ENCODE results near the gene EMID1. TPM values are rescaled to one million over a fixed set of nuclear protein-coding genes. Genes with fewer than 3 reads are reported as not detected.

The EMID1 gene
- total RNA-seq, 1 donor: under 0.01 TPM

GRCh38 chr22:29267858-29268510 lies 62.3 kb downstream of the EMID1 start, which contains the start of the genes EWSR1 and RHBDD3:
Gene EWSR1 (plus strand): TSS chr22:29268268. CDS start chr22:29268337, 69 bp downstream.
Gene RHBDD3 (minus strand): TSS chr22:29267981. CDS start chr22:29265626, 2,355 bp downstream.
- H3K4me3 ChIP-seq (ENCODE audit: low read depth, low read length): peak within 1 kb of the TSS; percentile 69
- TF ChIP-seq CTCF (IDR thresholded peaks at IDR 0.05; ENCODE audit: insufficient read depth, low read depth, low read length): no peak
- peak; percentile 98 for DNase-seq (ENCODE audit: low read depth)

- TF ChIP-seq CTCF (IDR thresholded peaks at IDR 0.05; ENCODE audit: insufficient read depth, low read depth, low read length): no peak
- DNase-seq (ENCODE audit: low read depth): peak; percentile 72
- H3K4me3 ChIP-seq (ENCODE audit: low read depth, low read length): peak overlapping the region; percentile 69
These were observed 63.0 kb downstream of the EMID1 start for GRCh38 chr22:29268511-29269229.

GRCh38 chr22:29269230-29269604 lies 63.5 kb downstream of the EMID1 start:
- TF ChIP-seq CTCF (IDR thresholded peaks at IDR 0.05; ENCODE audit: insufficient read depth, low read depth, low read length): no peak
- peak overlapping the region; percentile 69 for H3K4me3 ChIP-seq (ENCODE audit: low read depth, low read length)
- DNase-seq (ENCODE audit: low read depth): peak; percentile 18

- H3K4me3 ChIP-seq (ENCODE audit: low read depth, low read length): peak overlapping the region; percentile 69
- DNase-seq (ENCODE audit: low read depth): peak; percentile 30
- TF ChIP-seq CTCF (IDR thresholded peaks at IDR 0.05; ENCODE audit: insufficient read depth, low read depth, low read length): no peak
These were observed 64.2 kb downstream of the EMID1 start for GRCh38 chr22:29269731-29270474.

GRCh38 chr22:29270475-29271271 lies 65.0 kb downstream of the EMID1 start:
- DNase-seq (ENCODE audit: low read depth): peak; percentile 72
- TF ChIP-seq CTCF (IDR thresholded peaks at IDR 0.05; ENCODE audit: insufficient read depth, low read depth, low read length): no peak

GRCh38 chr22:29272624-29273023 lies 66.9 kb downstream of the EMID1 start:
- DNase-seq (ENCODE audit: low read depth): no peak
- no peak overlapping the region for H3K4me3 ChIP-seq (ENCODE audit: low read depth, low read length)
- TF ChIP-seq CTCF (IDR thresholded peaks at IDR 0.05; ENCODE audit: insufficient read depth, low read depth, low read length): no peak

More at GRCh38 chr22:29270475-29271271, 65.0 kb downstream of the EMID1 start:
- peak overlapping the region; percentile 69 for H3K4me3 ChIP-seq (ENCODE audit: low read depth, low read length)

All from fibroblast of villous mesenchyme (primary cell).